Activated CD8-positive, alpha-beta memory T cell treated with anti-CD3 and anti-CD28 coated beads, Interleukin-2, amount 10 ng/mL, durations not matched to agents 7 days and 5 days (primary cell): Measurements from ENCODE around the gene OTUD1. TPM values are rescaled to one million over a fixed set of nuclear protein-coding genes. Genes with fewer than 3 reads are reported as not detected.
A peak's percentile ranks its signal among the peaks of the same experiment; 100 is the strongest.

ENCODE experiments used
- ATAC-seq: fragments of 150-1000 bp; cut with Tn5 transposase; one replicate; pipeline ENCODE4 v1.10.0; 2021; ENCODE audit warnings: moderate library complexity
- CTCF ChIA-PET: fragments of 350-600 bp; sonication (Branson Sonifier 250); formaldehyde crosslinking; loops from one replicate; lab custom pipeline; 2021; ENCODE audit warnings: antibody characterized with exemption; lab: Charles Lee
- DNase-seq: peaks from one replicate; pipeline ENCODE4 v3.0.0-alpha.2; 2020
- H3K27ac Mint-ChIP-seq: one replicate; pipeline ENCODE4 v1.8.0; 2021; ENCODE audit warnings: mild to moderate bottlenecking, mixed read lengths
- H3K27me3 Mint-ChIP-seq: one replicate; pipeline ENCODE4 v1.8.0; 2021; ENCODE audit warnings: mixed read lengths
- H3K36me3 Mint-ChIP-seq: one replicate; pipeline ENCODE4 v1.8.0; 2021; ENCODE audit warnings: mild to moderate bottlenecking, mixed read lengths
- H3K4me1 Mint-ChIP-seq: one replicate; pipeline ENCODE4 v1.8.0; 2021; ENCODE audit warnings: mixed read lengths
- H3K4me3 Mint-ChIP-seq: one replicate; pipeline ENCODE4 v1.8.0; 2021; ENCODE audit warnings: mild to moderate bottlenecking, moderate library complexity, mixed read lengths
- H3K9me3 Mint-ChIP-seq: one replicate; pipeline ENCODE4 v1.8.0; 2022; ENCODE audit warnings: low read depth, mixed read lengths
- total RNA-seq, 2 experiments: library from RNA; stranded (reverse); gene quantifications; one replicate each; pipeline ENCODE4 v1.2.3, GENCODE V29; 2021

OTUD1 gene
- total RNA-seq, 2 experiments from 2014 or later: 11.2 to 16.1 TPM

GRCh38 chr10:23408330-23408976 is 30.4 kb upstream of the OTUD1 start:
- peaks cover 10% of the 10 kb centered on the region for H3K4me1 Mint-ChIP-seq
- no peak overlapping the region for H3K4me3 Mint-ChIP-seq
- ATAC-seq: no peak
- H3K36me3 Mint-ChIP-seq: no peaks in the 10 kb centered on the region
- no peak overlapping the region for H3K27ac Mint-ChIP-seq
- H3K27me3 Mint-ChIP-seq: peaks cover 3% of the 10 kb centered on the region
- DNase-seq: no peak
- CTCF ChIA-PET: interaction anchor here (0.9 kb wide), 1 partner anchor 84 kb away, joined by 3 read pairs; no protein-coding TSS in a partner anchor
- no peaks in the 10 kb centered on the region for H3K9me3 Mint-ChIP-seq

GRCh38 chr10:23412223-23412622 is 26.7 kb upstream of the OTUD1 start:
- ATAC-seq (peak; percentile 76), DNase-seq (peak; percentile 42)
- Mint-ChIP-seq H3K9me3 (no peaks in the 10 kb centered on the region), H3K27ac (peak overlapping the region; percentile 12), H3K4me1 (peaks cover 18% of the 10 kb centered on the region), H3K36me3 (no peaks in the 10 kb centered on the region), H3K27me3 (peaks cover 6% of the 10 kb centered on the region), H3K4me3 (no peak overlapping the region)
- CTCF ChIA-PET: no interaction called here

- no peak overlapping the region for H3K27ac Mint-ChIP-seq
- ATAC-seq (no peak), DNase-seq (no peak)
- peaks cover 18% of the 10 kb centered on the region for H3K4me1 Mint-ChIP-seq
- peaks cover 6% of the 10 kb centered on the region for H3K27me3 Mint-ChIP-seq
- no peaks in the 10 kb centered on the region for H3K9me3 Mint-ChIP-seq
- H3K4me3 Mint-ChIP-seq: no peak overlapping the region
- no peaks in the 10 kb centered on the region for H3K36me3 Mint-ChIP-seq
- CTCF ChIA-PET: no interaction called here
Measured at GRCh38 chr10:23413629-23414089, 25.2 kb upstream of the OTUD1 start.

GRCh38 chr10:23414658-23415057 is 24.2 kb upstream of the OTUD1 start:
- no peak overlapping the region for H3K4me3 Mint-ChIP-seq
- no peaks in the 10 kb centered on the region for H3K9me3 Mint-ChIP-seq
- peaks cover 18% of the 10 kb centered on the region for H3K4me1 Mint-ChIP-seq
- H3K27ac Mint-ChIP-seq: no peak overlapping the region
- CTCF ChIA-PET: no interaction called here
- DNase-seq (no peak), ATAC-seq (no peak)
- no peaks in the 10 kb centered on the region for H3K36me3 Mint-ChIP-seq
- H3K27me3 Mint-ChIP-seq: peaks cover 6% of the 10 kb centered on the region

- no peaks in the 10 kb centered on the region for H3K9me3 Mint-ChIP-seq
- H3K27me3 Mint-ChIP-seq: peaks cover 7% of the 10 kb centered on the region
- CTCF ChIA-PET: no interaction called here
- no peak overlapping the region for H3K4me3 Mint-ChIP-seq
- no peak for DNase-seq
- no peak overlapping the region for H3K27ac Mint-ChIP-seq
- no peak for ATAC-seq
- H3K36me3 Mint-ChIP-seq: no peaks in the 10 kb centered on the region
- peaks cover 14% of the 10 kb centered on the region for H3K4me1 Mint-ChIP-seq
Measured at GRCh38 chr10:23417254-23417653, 21.6 kb upstream of the OTUD1 start.

GRCh38 chr10:23418051-23418681 is 20.7 kb upstream of the OTUD1 start:
- no peak overlapping the region for H3K4me3 Mint-ChIP-seq
- no peak overlapping the region for H3K27ac Mint-ChIP-seq
- DNase-seq (no peak), ATAC-seq (no peak)
- H3K4me1 Mint-ChIP-seq: peaks cover 9% of the 10 kb centered on the region
- CTCF ChIA-PET: no interaction called here
- H3K27me3 Mint-ChIP-seq: peaks cover 5% of the 10 kb centered on the region
- no peaks in the 10 kb centered on the region for H3K9me3 Mint-ChIP-seq
- H3K36me3 Mint-ChIP-seq: no peaks in the 10 kb centered on the region

- Mint-ChIP-seq H3K4me3 (no peak overlapping the region), H3K27ac (no peak overlapping the region), H3K4me1 (peaks cover 3% of the 10 kb centered on the region), H3K9me3 (no peaks in the 10 kb centered on the region), H3K27me3 (peaks cover 5% of the 10 kb centered on the region), H3K36me3 (no peaks in the 10 kb centered on the region)
- DNase-seq: no peak
- CTCF ChIA-PET: no interaction called here
- ATAC-seq: no peak
Measured at GRCh38 chr10:23419201-23419600, 19.7 kb upstream of the OTUD1 start.

- H3K9me3 Mint-ChIP-seq: no peaks in the 10 kb centered on the region
- H3K27ac Mint-ChIP-seq: no peak overlapping the region
- H3K4me3 Mint-ChIP-seq: no peak overlapping the region
- H3K4me1 Mint-ChIP-seq: no peaks in the 10 kb centered on the region
- ATAC-seq (no peak), DNase-seq (no peak)
- H3K36me3 Mint-ChIP-seq: no peaks in the 10 kb centered on the region
- H3K27me3 Mint-ChIP-seq: peaks cover 2% of the 10 kb centered on the region
- CTCF ChIA-PET: interaction anchor here (0.8 kb wide), 1 partner anchor 14 kb away, joined by 3 read pairs; no protein-coding TSS in a partner anchor
Measured at GRCh38 chr10:23419655-23420329, 19.1 kb upstream of the OTUD1 start.

- CTCF ChIA-PET: no interaction called here
- no peaks in the 10 kb centered on the region for H3K9me3 Mint-ChIP-seq
- H3K27me3 Mint-ChIP-seq: peaks cover 2% of the 10 kb centered on the region
- no peak overlapping the region for H3K27ac Mint-ChIP-seq
- ATAC-seq (no peak), DNase-seq (no peak)
- no peak overlapping the region for H3K4me3 Mint-ChIP-seq
- H3K36me3 Mint-ChIP-seq: no peaks in the 10 kb centered on the region
- no peaks in the 10 kb centered on the region for H3K4me1 Mint-ChIP-seq
Measured at GRCh38 chr10:23421397-23421796, 17.5 kb upstream of the OTUD1 start.

GRCh38 chr10:23422003-23422411 is 16.9 kb upstream of the OTUD1 start:
- Mint-ChIP-seq H3K4me1 (no peaks in the 10 kb centered on the region), H3K36me3 (no peaks in the 10 kb centered on the region), H3K27me3 (peaks cover 2% of the 10 kb centered on the region), H3K27ac (no peak overlapping the region), H3K9me3 (no peaks in the 10 kb centered on the region), H3K4me3 (no peak overlapping the region)
- ATAC-seq: no peak
- DNase-seq: no peak
- CTCF ChIA-PET: no interaction called here

- Mint-ChIP-seq H3K36me3 (no peaks in the 10 kb centered on the region), H3K27me3 (peaks cover 8% of the 10 kb centered on the region), H3K27ac (no peak overlapping the region), H3K9me3 (no peaks in the 10 kb centered on the region), H3K4me3 (no peak overlapping the region), H3K4me1 (no peaks in the 10 kb centered on the region)
- CTCF ChIA-PET: no interaction called here
- ATAC-seq: no peak
- no peak for DNase-seq
Measured at GRCh38 chr10:23432166-23432565, 6.7 kb upstream of the OTUD1 start.

- Mint-ChIP-seq H3K9me3 (no peaks in the 10 kb centered on the region), H3K4me1 (no peaks in the 10 kb centered on the region), H3K27ac (no peak overlapping the region), H3K36me3 (no peaks in the 10 kb centered on the region), H3K27me3 (peaks cover 8% of the 10 kb centered on the region), H3K4me3 (no peak overlapping the region)
- no peak for ATAC-seq
- DNase-seq: no peak
- CTCF ChIA-PET: no interaction called here
Measured at GRCh38 chr10:23432639-23433038, 6.2 kb upstream of the OTUD1 start.

GRCh38 chr10:23433701-23434100 is 5.2 kb upstream of the OTUD1 start:
- Mint-ChIP-seq H3K4me1 (peaks cover 3% of the 10 kb centered on the region), H3K36me3 (no peaks in the 10 kb centered on the region), H3K9me3 (no peaks in the 10 kb centered on the region), H3K27me3 (peaks cover 3% of the 10 kb centered on the region), H3K4me3 (no peak overlapping the region), H3K27ac (no peak overlapping the region)
- CTCF ChIA-PET: no interaction called here
- DNase-seq (no peak), ATAC-seq (no peak)

GRCh38 chr10:23435378-23435777 is 3.5 kb upstream of the OTUD1 start:
- no peak overlapping the region for H3K4me3 Mint-ChIP-seq
- H3K9me3 Mint-ChIP-seq: no peaks in the 10 kb centered on the region
- ATAC-seq (no peak), DNase-seq (no peak)
- CTCF ChIA-PET: no interaction called here
- no peak overlapping the region for H3K27ac Mint-ChIP-seq
- peaks cover 2% of the 10 kb centered on the region for H3K36me3 Mint-ChIP-seq
- H3K27me3 Mint-ChIP-seq: peaks cover 3% of the 10 kb centered on the region
- H3K4me1 Mint-ChIP-seq: peaks cover 5% of the 10 kb centered on the region
